GM19099 (cell line): ENCODE results near the gene PSME2.

Experiments used
- POLR2A ChIP-seq: IDR thresholded peaks from 3 replicates; pipeline ENCODE4 v1.6.1; 2011; ENCODE audit warnings: low read depth; ENCODE audit not compliant: insufficient read length; ENCODE audit errors: extremely low read depth

PSME2 gene

GRCh38 chr14:24184104-24184970, 37.9 kb upstream of the PSME2 start:
- TF ChIP-seq POLR2A, result no peak

- TF ChIP-seq POLR2A, result no peak
Observed at GRCh38 chr14:24183014-24183481, 36.6 kb upstream of the PSME2 start.

GRCh38 chr14:24182110-24182882, 35.9 kb upstream of the PSME2 start:
- no peak for TF ChIP-seq POLR2A

GRCh38 chr14:24181371-24182077, 35.1 kb upstream of the PSME2 start:
- TF ChIP-seq POLR2A, result peak; percentile 13

- no peak for TF ChIP-seq POLR2A
Observed at GRCh38 chr14:24179961-24180796, 33.8 kb upstream of the PSME2 start.

GRCh38 chr14:24179294-24179960, 33.0 kb upstream of the PSME2 start:
- no peak for TF ChIP-seq POLR2A

- no peak for TF ChIP-seq POLR2A
Observed at GRCh38 chr14:24178399-24179178, 32.2 kb upstream of the PSME2 start.

- TF ChIP-seq POLR2A, result no peak
Observed at GRCh38 chr14:24177891-24178290, 31.5 kb upstream of the PSME2 start.

- no peak for TF ChIP-seq POLR2A
Observed at GRCh38 chr14:24177041-24177825, 30.8 kb upstream of the PSME2 start.

- no peak for TF ChIP-seq POLR2A
Observed at GRCh38 chr14:24176599-24176998, 30.2 kb upstream of the PSME2 start.

- TF ChIP-seq POLR2A, result peak; percentile 25
Observed at GRCh38 chr14:24172871-24173281, 26.5 kb upstream of the PSME2 start.

GRCh38 chr14:24172261-24172860, 26.0 kb upstream of the PSME2 start:
- no peak for TF ChIP-seq POLR2A
